GM10248 (cell line): ENCODE results near the gene USP34.

Source experiments
- CTCF ChIA-PET: fragments of 300-600 bp; sonication (Branson Sonifier 250); formaldehyde crosslinking; extraction: SDS; loops from one replicate; lab custom pipeline; 2021; ENCODE audit warnings: antibody characterized with exemption; lab: Yijun Ruan, JAX
- POLR2A ChIA-PET: fragments of 350-650 bp; sonication (Branson Sonifier 250); formaldehyde crosslinking; extraction: SDS; loops from one replicate; lab custom pipeline; 2020; ENCODE audit warnings: antibody characterized with exemption; lab: Yijun Ruan, JAX
- DNase-seq: peaks from one replicate; pipeline ENCODE4 v3.0.0; 2012; ENCODE audit errors: extremely low spot score
- CTCF ChIP-seq: IDR thresholded peaks from 2 replicates; pipeline ENCODE4 v1.5.1; 2012; ENCODE audit warnings: mild to moderate bottlenecking, low read depth; ENCODE audit errors: extremely low read depth, missing control alignments, control extremely low read depth

The USP34 gene

DNA sequence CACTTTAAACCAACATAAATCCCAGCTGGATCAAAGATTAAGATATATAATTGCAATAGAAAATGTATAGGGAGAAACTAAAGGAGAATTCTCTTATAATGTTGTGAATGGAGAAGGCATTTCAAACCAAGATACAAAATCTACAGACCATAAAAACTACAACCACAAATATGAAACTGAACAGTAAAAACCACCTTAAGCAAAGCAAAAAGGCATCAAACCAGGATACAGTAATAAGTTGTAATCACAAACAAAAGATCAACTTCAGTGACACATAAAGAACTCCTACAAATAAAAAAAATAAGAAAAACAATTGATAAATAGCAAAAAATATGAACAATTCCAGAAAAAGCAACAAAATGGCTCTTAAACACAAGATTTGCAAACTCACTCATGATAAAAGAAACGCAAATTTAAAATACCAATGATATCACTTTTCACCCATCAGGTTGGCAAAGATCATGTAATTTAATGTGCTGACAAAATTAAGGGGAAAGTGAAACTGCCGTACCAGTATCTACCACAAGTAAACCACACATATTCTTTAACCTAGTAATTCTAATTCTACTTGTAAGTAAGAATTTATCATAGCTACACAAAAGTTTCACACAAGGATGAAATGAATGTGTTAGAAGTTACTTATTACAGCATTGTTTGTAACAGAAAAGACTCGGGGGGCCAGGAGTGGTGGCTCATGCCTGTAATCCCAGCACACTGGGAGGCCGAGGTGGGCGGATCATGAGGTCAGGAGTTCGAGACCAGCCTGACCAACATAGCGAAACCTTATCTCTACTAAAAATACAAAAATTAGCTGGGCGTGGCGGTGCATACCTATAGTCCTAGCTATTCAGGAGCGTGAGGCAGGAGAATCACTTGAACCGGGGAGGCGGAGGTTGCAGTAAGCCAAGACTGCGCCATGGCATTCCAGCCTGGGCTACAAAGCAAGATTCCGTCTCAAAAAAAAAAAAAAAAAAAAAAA, 101.9 kb downstream of the USP34 start:
- ChIA-PET POLR2A (no interaction called here), CTCF (interaction anchor here (0.9 to 1.8 kb wide), 2 partner anchors 9 to 12 kb away, joined by 3 to 5 read pairs; no protein-coding TSS in a partner anchor)
- no peak for TF ChIP-seq CTCF
- DNase-seq = no peak

DNA sequence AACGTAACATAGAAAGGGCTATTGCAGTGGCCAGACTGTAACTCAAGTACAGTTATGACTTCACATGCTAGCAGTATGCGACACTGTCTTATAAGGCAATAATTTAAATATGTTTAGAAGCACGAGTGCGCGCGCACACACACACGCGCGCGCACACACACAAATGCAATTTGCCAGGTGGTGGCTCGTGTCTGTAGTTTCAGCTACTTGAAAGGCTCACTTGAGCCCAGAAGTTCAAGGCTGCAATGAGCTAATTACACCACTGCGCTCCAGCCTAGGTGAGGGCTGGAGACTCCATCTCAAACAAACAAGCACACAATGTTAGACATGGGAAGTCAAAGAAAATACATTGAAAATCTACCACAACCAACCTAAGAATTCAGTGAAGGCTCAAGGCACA, 103.7 kb downstream of the USP34 start:
- TF ChIP-seq CTCF = no peak
- POLR2A ChIA-PET = no interaction called here

DNA sequence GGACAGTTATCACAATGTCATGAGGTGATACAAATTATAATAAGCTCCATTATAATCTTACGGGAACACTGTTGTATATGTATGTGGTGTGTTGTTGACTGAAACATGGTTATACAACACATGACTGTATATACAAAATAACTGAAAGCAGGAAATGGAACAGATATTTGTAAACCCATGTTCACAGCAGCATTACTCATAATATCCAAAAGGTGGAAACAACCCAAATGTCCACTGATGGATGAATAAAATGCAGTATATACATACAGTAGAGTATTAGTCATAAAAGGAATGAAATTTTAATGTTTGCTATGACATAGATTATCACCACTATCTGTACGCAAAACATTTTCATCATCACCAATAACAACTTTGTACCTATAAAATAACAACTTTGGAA, 107.3 kb downstream of the USP34 start:
- ChIA-PET POLR2A (no interaction called here), CTCF (no interaction called here)
- no peak for TF ChIP-seq CTCF
- no peak for DNase-seq

More for the DNA sequence above, 103.7 kb downstream of the USP34 start:
- CTCF ChIA-PET = no interaction called here
- no peak for DNase-seq

- DNase-seq = no peak
- no peak for TF ChIP-seq CTCF
- CTCF ChIA-PET = no interaction called here
- POLR2A ChIA-PET = no interaction called here
Measured at GRCh38 chr2:61362873-61363272, 108.0 kb downstream of the USP34 start.

DNA sequence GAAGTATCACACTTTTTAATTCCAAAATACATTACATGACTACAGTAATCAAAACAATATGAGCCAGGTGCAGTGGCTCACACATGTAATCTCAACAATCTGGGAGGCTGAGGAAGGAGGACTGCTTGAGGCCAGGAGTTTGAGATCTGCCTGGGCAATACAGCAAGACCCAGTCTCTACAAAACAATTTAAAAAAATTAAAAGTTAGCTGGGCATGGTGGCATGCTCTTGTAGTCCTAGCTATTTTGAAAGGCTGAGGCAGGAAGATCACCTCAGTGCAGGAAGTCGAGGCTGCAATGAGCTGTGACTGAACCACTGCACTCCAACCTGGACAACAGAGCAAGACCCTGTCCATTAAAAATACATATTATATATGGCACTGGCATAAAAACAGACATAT, 109.8 kb downstream of the USP34 start:
- ChIA-PET CTCF (interaction anchor here (1.9 kb wide), 1 partner anchor 12 kb away, joined by 4 read pairs; no protein-coding TSS in a partner anchor), POLR2A (no interaction called here)
- no peak for DNase-seq
- no peak for TF ChIP-seq CTCF

GRCh38 chr2:61359058-61359457, 111.8 kb downstream of the USP34 start:
- DNase-seq = no peak
- no peak for TF ChIP-seq CTCF
- POLR2A ChIA-PET = no interaction called here
- CTCF ChIA-PET = no interaction called here
